NCI-H146 treated with DMSO at 0.1 percent for 48 hours (cell line): ENCODE results near the gene POTED.
"Not testable (repeated sequence)": the region's sequence is repeated elsewhere in the genome, so short reads cannot be mapped to it uniquely, and the experiment has no call there.

ENCODE experiments used
- DNase-seq: peaks from one replicate; lab custom pipeline; 2025; ENCODE audit not compliant: unreplicated experiment; lab: John Stamatoyannopoulos, UW

POTED gene

GRCh38 chr21:13609477-13609876, at the start of gene POTED:
TSS of gene POTED (plus strand) at chr21:13609777. CDS start at chr21:13610229, 452 bp downstream.
- DNase-seq: not testable (repeated sequence)

GRCh38 chr21:13650101-13650500, 40.5 kb downstream of the POTED start:
- DNase-seq: not testable (repeated sequence)

GRCh38 chr21:13651746-13652145, 42.2 kb downstream of the POTED start:
- not testable (repeated sequence) for DNase-seq
